ENCODE data around the gene GALNT3.

The GALNT3 gene

GRCh38 chr2:165801176-165801575 lies 7.1 kb upstream of the GALNT3 start:
- H3K4me3 ChIP-seq (replicated peaks in 1 of 2; ENCODE audit: low read depth in 2 of 2, low read length in 2 of 2) = no peak overlapping the region
- no peak for DNase-seq (ENCODE audit: low read depth in 2 of 2)
- no peak for TF ChIP-seq CTCF (IDR thresholded peaks at IDR 0.05; ENCODE audit: low read depth, low read length)

- no peak overlapping the region for H3K4me3 ChIP-seq (replicated peaks in 1 of 2; ENCODE audit: low read depth in 2 of 2, low read length in 2 of 2)
- no peak for TF ChIP-seq CTCF (IDR thresholded peaks at IDR 0.05; ENCODE audit: low read depth, low read length)
Observed at GRCh38 chr2:165796819-165797530, 2.9 kb upstream of the GALNT3 start.

GRCh38 chr2:165796129-165796528 lies 2.1 kb upstream of the GALNT3 start:
- no peak for DNase-seq (ENCODE audit: low read depth in 2 of 2)
- no peak overlapping the region for H3K4me3 ChIP-seq (replicated peaks in 1 of 2; ENCODE audit: low read depth in 2 of 2, low read length in 2 of 2)
- no peak for TF ChIP-seq CTCF (IDR thresholded peaks at IDR 0.05; ENCODE audit: low read depth, low read length)

More at GRCh38 chr2:165796819-165797530, 2.9 kb upstream of the GALNT3 start:
- no peak for DNase-seq (ENCODE audit: low read depth in 2 of 2)

GRCh38 chr2:165795011-165795410 lies 964 bp upstream of the GALNT3 start:
- no peak overlapping the region for H3K4me3 ChIP-seq (replicated peaks in 1 of 2; ENCODE audit: low read depth in 2 of 2, low read length in 2 of 2)
- DNase-seq (ENCODE audit: low read depth in 2 of 2) = peak in 1 of 2 donors; percentile 24
- TF ChIP-seq CTCF (IDR thresholded peaks at IDR 0.05; ENCODE audit: low read depth, low read length) = no peak

GRCh38 chr2:165794536-165794928 lies 485 bp upstream of the GALNT3 start:
- DNase-seq (ENCODE audit: low read depth in 2 of 2) = peak; percentile 39 to 52
- H3K4me3 ChIP-seq (replicated peaks in 1 of 2; ENCODE audit: low read depth in 2 of 2, low read length in 2 of 2) = peak overlapping the region; percentile 42 to 56
- TF ChIP-seq CTCF (IDR thresholded peaks at IDR 0.05; ENCODE audit: low read depth, low read length) = no peak

GRCh38 chr2:165793161-165793778 lies 777 bp downstream of the GALNT3 start:
- TF ChIP-seq CTCF (IDR thresholded peaks at IDR 0.05; ENCODE audit: low read depth, low read length) = no peak
- H3K4me3 ChIP-seq (replicated peaks in 1 of 2; ENCODE audit: low read depth in 2 of 2, low read length in 2 of 2) = peak overlapping the region; percentile 42 to 56
- no peak for DNase-seq (ENCODE audit: low read depth in 2 of 2)
